KMS-11 (cell line): Measurements from ENCODE around the gene LTV1.
"Not testable (repeated sequence)": the region's sequence is repeated elsewhere in the genome, so short reads cannot be mapped to it uniquely, and the experiment has no call there.

ENCODE experiments used
- H2AFZ ChIP-seq: fragments of 200-600 bp; sonication (generic); 2 replicates; pipeline ENCODE4 v1.6.1; 2016; ENCODE audit warnings: antibody characterized with exemption, mixed run types, low read depth
- H3K27ac ChIP-seq: fragments of 200-600 bp; sonication (generic); 2 replicates; pipeline ENCODE4 v1.6.1; 2016; ENCODE audit warnings: mild to moderate bottlenecking, mixed run types
- H3K27me3 ChIP-seq: fragments of 200-600 bp; sonication (generic); 2 replicates; pipeline ENCODE4 v1.6.1; 2017; ENCODE audit warnings: mild to moderate bottlenecking, low read depth, mixed run types, moderate library complexity; ENCODE audit not compliant: insufficient read depth
- H3K36me3 ChIP-seq: fragments of 200-600 bp; sonication (generic); 2 replicates; pipeline ENCODE4 v1.6.1; 2017; ENCODE audit warnings: mild to moderate bottlenecking, mixed run types; ENCODE audit not compliant: insufficient read depth
- H3K4me1 ChIP-seq: fragments of 200-600 bp; sonication (generic); 2 replicates; pipeline ENCODE4 v1.6.1; 2016; ENCODE audit warnings: mild to moderate bottlenecking, low read depth, mixed run types; ENCODE audit not compliant: poor library complexity, severe bottlenecking
- H3K4me2 ChIP-seq: fragments of 200-600 bp; sonication (generic); 2 replicates; pipeline ENCODE4 v1.7.0; 2016; ENCODE audit warnings: mild to moderate bottlenecking, mixed run types
- H3K4me3 ChIP-seq: fragments of 200-600 bp; sonication (generic); IDR thresholded peaks from 2 replicates; pipeline ENCODE4 v1.6.1; 2017; ENCODE audit warnings: low read depth, low read length, mixed read lengths; ENCODE audit not compliant: insufficient read depth
- H3K79me2 ChIP-seq: fragments of 200-600 bp; sonication (generic); 2 replicates; pipeline ENCODE4 v1.6.1; 2016; ENCODE audit warnings: low read depth, mixed run types; ENCODE audit not compliant: insufficient read depth
- H3K9ac ChIP-seq: fragments of 200-600 bp; sonication (generic); 2 replicates; pipeline ENCODE4 v1.6.1; 2016; ENCODE audit warnings: mild to moderate bottlenecking, mixed run types
- H4K20me1 ChIP-seq: fragments of 200-600 bp; sonication (generic); 2 replicates; pipeline ENCODE4 v1.6.1; 2016; ENCODE audit warnings: mild to moderate bottlenecking, mixed run types; ENCODE audit not compliant: insufficient read depth
- CTCF ChIP-seq: fragments of 200-600 bp; sonication (generic); conservative IDR thresholded peaks from 2 replicates; pipeline ENCODE4 v1.6.1; 2017; ENCODE audit warnings: low read depth, mild to moderate bottlenecking, antibody characterized with exemption, low read length, moderate library complexity, mixed read lengths

LTV1 gene

GRCh38 chr6:143859891-143860660, 16.9 kb downstream of the LTV1 start:
- Histone ChIP-seq H3K27me3 (no peaks in the 10 kb centered on the region), H3K9ac (no peak overlapping the region), H2AFZ (no peak overlapping the region), H3K27ac (no peak overlapping the region), H3K4me2 (no peak overlapping the region), H4K20me1 (no peaks in the 10 kb centered on the region), H3K4me1 (no peaks in the 10 kb centered on the region), H3K79me2 (no peaks in the 10 kb centered on the region), H3K36me3 (peaks cover 18% of the 10 kb centered on the region; the same call in 1 of the 2 replicates), H3K4me3 (no peak overlapping the region)
- TF ChIP-seq CTCF = no peak

DNA sequence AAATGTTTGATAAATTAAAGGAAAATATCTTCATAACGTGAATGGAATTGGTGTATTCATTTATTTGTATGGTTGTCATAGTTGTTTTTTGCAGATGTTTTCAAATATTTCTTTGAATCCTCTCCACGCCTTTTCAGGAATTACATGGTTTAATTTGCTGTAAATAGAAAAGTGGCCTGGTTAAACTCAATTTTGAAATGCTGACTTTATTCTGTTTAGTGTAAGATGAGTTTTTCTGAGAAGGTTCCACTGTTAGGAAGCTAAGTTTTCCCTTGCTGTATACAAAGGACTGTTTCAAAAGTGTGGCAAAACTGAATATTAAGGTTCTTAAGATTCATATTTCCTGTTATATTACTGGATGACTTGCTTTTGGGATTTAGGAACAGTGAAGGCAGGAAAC, 20.6 kb downstream of the LTV1 start:
- Histone ChIP-seq H3K4me1 (no peaks in the 10 kb centered on the region), H3K9ac (no peak overlapping the region), H3K4me2 (no peak overlapping the region), H3K27me3 (no peaks in the 10 kb centered on the region), H3K27ac (no peak overlapping the region), H3K79me2 (no peaks in the 10 kb centered on the region), H2AFZ (no peak overlapping the region), H3K36me3 (peaks cover 12% of the 10 kb centered on the region; the same call in 1 of the 2 replicates), H3K4me3 (no peak overlapping the region), H4K20me1 (no peaks in the 10 kb centered on the region)
- no peak for TF ChIP-seq CTCF

DNA sequence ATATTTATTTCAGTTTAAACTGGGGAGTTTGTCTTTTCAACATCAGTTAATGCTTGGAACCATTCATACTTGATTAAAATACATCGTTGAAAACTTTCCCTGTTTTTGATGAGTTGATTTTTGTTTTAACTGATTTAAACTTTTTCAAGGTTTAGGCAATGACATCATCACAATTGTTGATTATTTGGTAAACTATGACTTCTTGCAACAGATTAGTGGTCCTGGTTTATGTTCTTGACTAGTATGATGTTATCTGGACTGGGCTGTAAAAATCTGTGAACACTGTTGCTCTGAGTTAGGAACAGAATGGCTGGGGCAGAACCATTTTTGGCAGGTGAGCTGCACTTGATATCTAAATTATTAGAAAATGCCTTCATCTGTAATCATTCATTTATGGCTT, 21.1 kb downstream of the LTV1 start, which contains the start of gene ZC2HC1B:
TSS of gene ZC2HC1B (plus strand) at position 241 of the 400 bp plus-strand sequence. CDS start at position 307, 66 bp downstream.
- no peak within 1 kb of the TSS for H3K9ac ChIP-seq
- no peaks in the 10 kb centered on the region for H3K4me1 ChIP-seq
- H3K4me3 ChIP-seq = no peak within 1 kb of the TSS
- no peaks in the 10 kb centered on the region for H3K79me2 ChIP-seq
- no peak for TF ChIP-seq CTCF
- H4K20me1 ChIP-seq = no peaks in the 10 kb centered on the region
- no peak within 1 kb of the TSS for H3K27ac ChIP-seq
- H3K4me2 ChIP-seq = no peak within 1 kb of the TSS
- H3K36me3 ChIP-seq = peaks cover 12% of the 10 kb centered on the region; the same call in 1 of the 2 replicates
- no peak within 1 kb of the TSS for H2AFZ ChIP-seq
- no peaks in the 10 kb centered on the region for H3K27me3 ChIP-seq

DNA sequence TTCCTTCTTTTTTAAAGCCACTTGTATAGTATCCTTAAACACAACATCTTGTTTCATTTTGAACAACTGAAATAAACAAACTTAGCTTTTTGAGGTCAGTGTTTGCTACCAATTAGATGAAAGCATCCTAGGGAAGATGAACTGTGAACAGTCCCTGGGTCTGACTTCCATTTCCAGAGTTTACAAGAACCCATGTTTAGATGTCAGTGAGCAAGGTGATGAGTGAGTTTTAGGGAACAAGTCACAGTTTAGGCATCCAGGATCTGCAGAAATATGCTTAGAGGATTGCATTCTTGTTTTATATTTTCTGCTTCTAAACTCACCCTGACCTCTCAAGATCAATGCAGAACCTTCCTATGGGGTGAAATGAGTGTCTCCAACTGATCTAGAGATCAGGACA, 24.1 kb downstream of the LTV1 start:
- no peak overlapping the region for H3K27ac ChIP-seq
- H3K36me3 ChIP-seq = peaks cover 3% of the 10 kb centered on the region; the same call in 1 of the 2 replicates
- peaks cover 3% of the 10 kb centered on the region for H3K4me1 ChIP-seq
- no peaks in the 10 kb centered on the region for H3K79me2 ChIP-seq
- TF ChIP-seq CTCF = no peak
- no peak overlapping the region for H2AFZ ChIP-seq
- no peaks in the 10 kb centered on the region for H3K27me3 ChIP-seq
- no peak overlapping the region for H3K4me3 ChIP-seq
- H4K20me1 ChIP-seq = no peaks in the 10 kb centered on the region
- no peak overlapping the region for H3K4me2 ChIP-seq
- H3K9ac ChIP-seq = no peak overlapping the region

DNA sequence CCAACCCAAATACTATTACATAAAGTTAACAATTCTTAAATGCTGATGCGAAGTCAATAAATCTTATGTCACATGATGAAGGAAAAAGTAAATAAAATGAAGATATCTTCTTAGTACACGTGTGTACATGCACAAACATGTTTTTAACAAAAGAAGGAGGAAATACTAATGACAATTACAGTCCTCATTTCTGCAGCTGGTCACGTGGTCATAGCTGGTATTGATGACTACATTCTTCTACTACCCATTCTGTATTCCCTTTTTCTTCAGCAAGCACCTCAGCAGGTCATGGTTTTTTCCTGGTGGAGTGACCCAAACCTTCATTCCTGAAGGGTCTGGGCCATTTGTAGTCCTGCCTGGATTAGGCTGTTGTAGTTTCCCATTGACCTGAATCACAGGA, 25.7 kb downstream of the LTV1 start:
- H2AFZ ChIP-seq, H3K9ac ChIP-seq, H3K36me3 ChIP-seq, H4K20me1 ChIP-seq, H3K27ac ChIP-seq, H3K4me3 ChIP-seq, H3K4me1 ChIP-seq, H3K79me2 ChIP-seq, H3K4me2 ChIP-seq, H3K27me3 ChIP-seq: not testable (repeated sequence)

DNA sequence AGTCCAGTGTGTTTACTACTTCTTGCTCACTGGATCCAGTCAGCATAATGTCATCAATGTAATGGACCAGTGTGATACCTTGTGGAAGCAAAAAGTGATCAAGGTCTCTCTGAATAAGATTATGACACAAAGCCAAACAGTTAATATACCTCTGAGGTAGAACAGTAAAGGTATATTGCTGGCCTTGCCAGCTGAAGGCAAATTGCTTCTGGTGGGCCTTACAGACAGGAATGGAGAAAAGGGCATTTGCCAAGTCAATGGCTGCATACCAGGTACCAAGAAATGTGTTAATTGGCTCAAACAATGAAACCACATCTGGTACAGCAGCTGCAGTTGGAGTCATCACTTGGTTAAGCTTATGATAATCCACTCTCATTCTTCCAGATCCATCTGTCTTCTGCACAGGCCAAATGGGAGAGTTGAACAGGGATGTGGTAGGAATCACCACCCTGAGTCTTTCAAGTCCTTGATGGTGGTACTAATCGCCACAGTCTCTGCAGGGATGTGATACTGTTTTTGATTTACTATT, 28.1 kb downstream of the LTV1 start:
- not testable (repeated sequence) for H3K9ac ChIP-seq, H3K27ac ChIP-seq, H3K79me2 ChIP-seq, H2AFZ ChIP-seq, H3K27me3 ChIP-seq, H3K36me3 ChIP-seq, H3K4me1 ChIP-seq, H4K20me1 ChIP-seq, H3K4me2 ChIP-seq, H3K4me3 ChIP-seq
